ENCODE results near the gene TMEM132C. TPM values are rescaled to one million over a fixed set of nuclear protein-coding genes. Genes with fewer than 3 reads are reported as not detected.

TMEM132C gene
- total and polyA plus RNA-seq, 2 donors (not counting 3 experiments of a cell fraction or from before 2014, with no cell fraction given): not detected

GRCh38 chr12:128518644-128519043 is 251.7 kb downstream of the TMEM132C start:
- no TSS peak for BruUV-seq (replicated peaks)
- dilution Hi-C loops (cut with MboI; ENCODE audit: extremely low pct_ligation_motif_present, low sequenced_read_pairs): no loop called here
- FAIRE-seq: no peak

GRCh38 chr12:128519426-128519825 is 252.5 kb downstream of the TMEM132C start:
- intact Hi-C loops (cut with micrococcal nuclease): no loop called here
- BruUV-seq (replicated peaks): no TSS peak
- POLR2A ChIA-PET: no interaction called here
- Histone ChIP-seq H2AFZ (ENCODE audit: low read depth, low read length) (no peak overlapping the region), H3K4me1 (ENCODE audit: control insufficient read depth, extremely low read depth, insufficient read depth, low read length) (no peaks in the 10 kb centered on the region), H3K36me3 (ENCODE audit: control insufficient read depth in 2 of 2, extremely low read depth in 1 of 2, insufficient read depth in 2 of 2, low read length in 2 of 2) (no peaks in the 10 kb centered on the region), H3K9me1 (replicated peaks; ENCODE audit: control insufficient read depth, extremely low read depth, insufficient read depth, low read length) (no peaks in the 10 kb centered on the region), H3K79me2 (ENCODE audit: control insufficient read depth, insufficient read depth, low read length) (no peaks in the 10 kb centered on the region), H3K9ac (replicated peaks; ENCODE audit: extremely low read depth, insufficient read depth, low read length) (no peak overlapping the region), H3K27ac (ENCODE audit: insufficient read depth, low read depth, low read length) (no peak overlapping the region), H3K4me2 (ENCODE audit: insufficient read depth, low read length) (no peak overlapping the region), H3K9me3 (replicated peaks; ENCODE audit: control insufficient read depth, insufficient read depth, low read length) (peaks cover 7% of the 10 kb centered on the region), H3K27me3 (ENCODE audit: control insufficient read depth in 2 of 2, insufficient read depth in 2 of 2, low read length in 2 of 2) (no peaks in the 10 kb centered on the region), H4K20me1 (replicated peaks; ENCODE audit: control insufficient read depth, extremely low read depth, insufficient read depth, low read length) (no peaks in the 10 kb centered on the region), H3K4me3 (replicated peaks in 1 of 3; ENCODE audit: insufficient read depth in 1 of 3, low read depth in 1 of 3, low read length in 3 of 3) (no peak overlapping the region)
- DNase-seq (ENCODE audit: low read depth, low spot score) (no peak), FAIRE-seq (no peak)
- no peak for TF ChIP-seq POLR2AphosphoS5 (IDR thresholded peaks at IDR 0.05; ENCODE audit: insufficient read depth, low read depth, low read length)
- dilution Hi-C loops (cut with MboI; ENCODE audit: extremely low pct_ligation_motif_present, low sequenced_read_pairs): no loop called here
- CTCF ChIA-PET: no interaction called here

More at GRCh38 chr12:128518644-128519043, 251.7 kb downstream of the TMEM132C start:
- H3K79me2 ChIP-seq (ENCODE audit: control insufficient read depth, insufficient read depth, low read length): no peaks in the 10 kb centered on the region
- H3K4me2 ChIP-seq (ENCODE audit: insufficient read depth, low read length): no peak overlapping the region
- H3K9me3 ChIP-seq (replicated peaks; ENCODE audit: control insufficient read depth, insufficient read depth, low read length): peaks cover 7% of the 10 kb centered on the region
- no peaks in the 10 kb centered on the region for H3K4me1 ChIP-seq (ENCODE audit: control insufficient read depth, extremely low read depth, insufficient read depth, low read length)
- no peak overlapping the region for H3K9ac ChIP-seq (replicated peaks; ENCODE audit: extremely low read depth, insufficient read depth, low read length)
- no peaks in the 10 kb centered on the region for H3K27me3 ChIP-seq (ENCODE audit: control insufficient read depth in 2 of 2, insufficient read depth in 2 of 2, low read length in 2 of 2)
- H3K36me3 ChIP-seq (ENCODE audit: control insufficient read depth in 2 of 2, extremely low read depth in 1 of 2, insufficient read depth in 2 of 2, low read length in 2 of 2): no peaks in the 10 kb centered on the region
- intact Hi-C loops (cut with micrococcal nuclease): no loop called here
- no peak for DNase-seq (ENCODE audit: low read depth, low spot score)
- H2AFZ ChIP-seq (ENCODE audit: low read depth, low read length): no peak overlapping the region
- TF ChIP-seq POLR2A (IDR thresholded peaks at IDR 0.05; ENCODE audit: low read depth, low read length): no peak
- TF ChIP-seq GATA2 (IDR thresholded peaks at IDR 0.05; ENCODE audit: insufficient read depth, insufficient read length, low read depth, low read length): no peak
- TF ChIP-seq JUN (IDR thresholded peaks at IDR 0.05; ENCODE audit: borderline replicate concordance, insufficient read depth, insufficient read length, low read depth): no peak
- no peak for TF ChIP-seq FOS (IDR thresholded peaks at IDR 0.05; ENCODE audit: borderline replicate concordance, insufficient read depth, low read length)
- no peak for TF ChIP-seq EZH2 (IDR thresholded peaks at IDR 0.05; ENCODE audit: borderline replicate concordance, low read depth, low read length, severe bottlenecking)
- no peak for TF ChIP-seq POLR2AphosphoS5 (IDR thresholded peaks at IDR 0.05; ENCODE audit: insufficient read depth, low read depth, low read length)
- H3K27ac ChIP-seq (ENCODE audit: insufficient read depth, low read depth, low read length): no peak overlapping the region
- H3K9me1 ChIP-seq (replicated peaks; ENCODE audit: control insufficient read depth, extremely low read depth, insufficient read depth, low read length): no peaks in the 10 kb centered on the region
- no peak overlapping the region for H3K4me3 ChIP-seq (replicated peaks in 1 of 3; ENCODE audit: insufficient read depth in 1 of 3, low read depth in 1 of 3, low read length in 3 of 3)
- ChIA-PET CTCF (no interaction called here), POLR2A (no interaction called here)
- no peaks in the 10 kb centered on the region for H4K20me1 ChIP-seq (replicated peaks; ENCODE audit: control insufficient read depth, extremely low read depth, insufficient read depth, low read length)

All from endothelial cell of umbilical vein (primary cell).